GM12892 (cell line): ENCODE measurements around the gene NEK6.

ENCODE experiments used
- DNase-seq: peaks from one replicate; pipeline ENCODE4 v3.0.0; 2011; ENCODE audit not compliant: insufficient read length
- FAIRE-seq: peaks from 2 replicates; lab custom pipeline; 2011; peaks lifted over from hg19 to GRCh38; lab: Jason Lieb, UNC
- POLR2A ChIP-seq: IDR thresholded peaks from 2 replicates; pipeline ENCODE4 v1.6.1; 2011; ENCODE audit warnings: low read depth, low read length, control low read depth
- POLR2AphosphoS5 ChIP-seq: IDR thresholded peaks from 2 replicates; pipeline ENCODE4 v1.6.1; 2011; ENCODE audit warnings: low read depth, low read length, control low read depth
- TAF1 ChIP-seq: IDR thresholded peaks from 2 replicates; pipeline ENCODE4 v1.6.1; 2011; ENCODE audit warnings: low read depth, mild to moderate bottlenecking, control low read depth, low read length, borderline replicate concordance

NEK6 gene

DNA sequence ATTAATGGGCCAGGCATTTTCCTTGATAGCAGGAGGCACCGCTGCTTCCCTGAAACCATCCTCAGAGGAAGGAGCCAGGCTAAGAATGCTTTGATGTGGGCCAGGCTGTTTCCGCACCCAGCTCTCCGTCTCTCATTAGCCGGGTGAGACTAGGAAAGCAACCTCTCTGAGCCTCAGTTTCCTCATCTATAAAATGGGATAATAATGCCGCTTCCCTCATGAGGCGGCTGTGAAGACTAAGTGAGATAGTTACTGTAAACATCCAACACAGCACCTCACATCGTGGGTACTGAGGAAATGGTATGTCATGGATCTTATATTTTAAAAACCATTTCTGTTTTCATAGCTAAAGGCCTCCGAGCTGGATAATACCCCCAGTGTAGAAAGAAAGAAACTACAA, 46.5 kb downstream of the NEK6 start:
- no peak for TF ChIP-seq TAF1
- no peak for TF ChIP-seq POLR2AphosphoS5
- TF ChIP-seq POLR2A: no peak
- DNase-seq (no peak), FAIRE-seq (no peak)

DNA sequence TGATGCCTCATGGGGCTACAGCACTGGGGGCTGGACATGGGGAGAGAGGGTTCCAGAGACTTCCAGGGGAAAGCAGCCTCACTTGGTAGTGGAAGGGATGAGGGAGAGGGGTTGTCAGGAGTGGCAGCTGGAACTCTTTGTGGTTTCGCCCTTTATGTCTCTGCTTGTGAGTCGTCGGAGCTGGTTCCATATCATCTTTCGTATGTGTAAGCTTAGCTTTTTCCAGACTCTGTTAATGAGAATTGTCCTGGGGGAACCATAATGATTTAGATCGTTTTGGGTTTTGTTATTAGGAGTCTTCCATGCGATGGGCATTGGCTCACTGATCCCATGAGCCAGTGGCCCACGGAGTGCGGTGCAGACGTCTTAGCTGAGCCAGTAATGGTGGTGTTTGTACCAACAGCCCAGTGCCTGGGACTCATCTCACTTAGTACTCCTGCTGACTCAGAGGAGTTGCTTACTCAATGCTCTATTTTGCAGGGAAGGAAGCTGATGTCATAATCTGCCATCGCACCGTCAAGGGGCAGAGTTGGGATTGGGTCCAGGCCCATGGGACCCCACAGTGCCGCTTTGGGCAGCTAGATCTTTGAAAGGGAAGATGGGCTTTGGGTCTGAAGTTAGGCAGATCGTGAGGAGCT, 48.5 kb downstream of the NEK6 start:
- TF ChIP-seq POLR2AphosphoS5 (no peak), POLR2A (no peak), TAF1 (no peak)
- DNase-seq: no peak
- FAIRE-seq: no peak

DNA sequence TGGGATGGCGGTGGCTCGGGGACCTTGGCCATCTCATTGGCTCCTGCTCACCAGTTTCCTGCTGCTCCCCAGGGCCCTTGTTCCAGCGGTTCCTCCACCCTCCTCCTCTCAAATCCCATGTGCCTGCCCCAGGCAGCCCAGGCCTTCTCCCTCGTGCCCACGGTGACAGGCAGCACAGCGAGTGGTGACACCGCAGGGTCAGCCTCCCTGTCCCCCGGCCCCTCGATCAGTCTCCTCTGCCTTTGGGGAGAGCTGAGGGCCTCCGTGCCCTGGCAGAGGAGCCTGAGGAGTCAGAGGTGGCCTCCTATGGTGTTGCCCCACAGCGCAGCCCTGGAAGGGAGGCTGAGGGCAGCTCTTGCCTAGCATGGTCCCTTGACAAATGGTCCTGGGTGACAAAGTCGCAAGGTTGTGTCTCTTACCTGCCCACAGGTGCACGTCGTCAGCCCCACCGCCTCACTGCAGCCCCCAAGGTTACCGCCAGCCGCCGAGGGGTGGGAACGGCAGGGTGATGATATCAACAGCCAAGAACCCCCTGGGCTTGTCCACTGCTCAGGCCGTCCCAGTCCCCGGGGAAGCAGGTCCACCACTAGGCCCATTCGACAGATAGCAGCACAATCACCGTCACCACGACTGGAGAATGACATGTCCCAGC, 49.8 kb downstream of the NEK6 start:
- FAIRE-seq (no peak), DNase-seq (no peak)
- TF ChIP-seq POLR2AphosphoS5: no peak

DNA sequence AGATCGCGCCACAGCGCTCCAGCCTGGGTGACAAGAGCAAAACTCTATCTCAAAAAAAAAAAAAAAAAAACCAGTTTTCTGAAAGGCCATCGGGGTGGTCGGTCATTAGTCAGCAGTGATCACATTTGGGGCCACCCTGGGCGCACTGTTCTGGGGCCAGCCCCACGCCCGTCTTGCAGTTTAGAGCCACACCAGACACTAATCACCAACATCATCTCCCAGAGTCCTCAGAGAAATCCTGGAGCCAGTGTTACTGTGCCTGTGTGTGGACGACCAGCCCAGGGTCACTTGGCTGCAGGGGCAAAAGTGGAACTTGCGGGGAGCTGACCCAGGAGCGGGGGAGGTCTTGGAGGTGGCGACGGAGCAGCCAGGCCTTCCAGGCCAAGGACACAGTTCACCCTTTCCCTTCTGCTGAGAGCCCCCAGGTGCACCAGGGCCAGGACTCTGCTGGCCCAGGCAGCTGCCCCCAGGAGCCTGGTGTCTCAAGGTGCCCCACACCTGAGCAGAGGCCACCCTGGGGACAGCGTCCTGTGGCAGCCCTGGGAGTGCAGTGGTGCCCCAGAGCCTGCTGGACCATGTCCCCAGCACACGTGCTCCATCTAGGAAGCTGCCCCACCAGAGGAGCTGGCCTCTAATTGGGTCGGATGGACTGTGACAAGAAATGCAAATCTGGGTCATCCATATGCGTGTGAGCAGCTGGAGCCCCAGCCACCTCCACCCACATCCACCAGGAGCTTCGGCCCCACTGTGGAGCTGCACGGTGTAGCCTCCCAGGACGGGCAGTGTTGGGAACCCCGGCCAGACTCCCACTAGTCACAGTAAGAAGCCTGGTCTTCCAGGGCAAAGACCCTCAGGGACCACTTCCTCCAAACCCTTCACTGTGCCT, 51.1 kb downstream of the NEK6 start:
- TF ChIP-seq POLR2AphosphoS5 (no peak), TAF1 (no peak), POLR2A (no peak)
- no peak for FAIRE-seq
- no peak for DNase-seq

DNA sequence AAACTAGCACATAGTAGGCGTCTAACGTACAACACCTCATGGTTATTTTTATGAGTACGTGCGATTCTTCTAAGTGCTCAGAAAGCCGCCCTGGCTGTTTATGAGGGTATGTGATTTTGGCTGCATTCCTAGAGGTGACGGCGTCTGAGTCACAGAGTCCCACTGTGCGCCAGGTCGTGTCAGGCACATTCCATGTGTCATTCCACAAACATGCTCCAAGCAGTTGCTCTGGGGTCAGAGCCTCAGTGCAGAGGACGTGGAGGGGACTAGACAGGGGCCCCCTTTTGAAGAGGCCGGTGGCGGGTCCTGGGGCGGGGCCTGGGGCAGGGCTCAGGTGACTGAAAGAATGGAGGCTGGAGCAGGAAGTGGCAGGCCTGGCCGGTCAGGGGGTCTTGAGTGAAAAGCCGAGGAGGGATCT, 51.9 kb downstream of the NEK6 start:
- DNase-seq (no peak), FAIRE-seq (no peak)
- TF ChIP-seq POLR2AphosphoS5 (no peak), TAF1 (no peak), POLR2A (no peak)

DNA sequence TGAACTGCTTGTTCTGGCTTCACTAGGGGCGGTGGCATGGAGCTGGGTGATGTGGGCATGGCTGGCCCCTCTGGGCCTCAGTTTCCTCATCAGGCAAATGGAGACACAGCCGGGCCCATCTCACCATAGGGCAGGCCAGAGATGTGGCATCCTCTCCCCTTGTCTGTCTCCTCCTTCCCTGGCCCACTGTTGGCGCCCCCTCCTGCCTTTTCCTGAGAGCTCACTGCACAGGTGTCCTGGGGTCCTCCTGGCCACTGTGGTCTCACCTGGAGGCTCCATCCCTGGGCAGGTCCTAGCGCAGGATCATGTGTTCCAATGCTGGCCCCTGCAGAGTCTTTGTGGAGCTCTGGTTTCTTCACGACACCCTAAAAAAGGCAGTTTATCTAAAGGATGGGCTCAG, 53.5 kb downstream of the NEK6 start:
- FAIRE-seq: no peak
- no peak for DNase-seq
- TF ChIP-seq TAF1: no peak
- no peak for TF ChIP-seq POLR2AphosphoS5
- no peak for TF ChIP-seq POLR2A

DNA sequence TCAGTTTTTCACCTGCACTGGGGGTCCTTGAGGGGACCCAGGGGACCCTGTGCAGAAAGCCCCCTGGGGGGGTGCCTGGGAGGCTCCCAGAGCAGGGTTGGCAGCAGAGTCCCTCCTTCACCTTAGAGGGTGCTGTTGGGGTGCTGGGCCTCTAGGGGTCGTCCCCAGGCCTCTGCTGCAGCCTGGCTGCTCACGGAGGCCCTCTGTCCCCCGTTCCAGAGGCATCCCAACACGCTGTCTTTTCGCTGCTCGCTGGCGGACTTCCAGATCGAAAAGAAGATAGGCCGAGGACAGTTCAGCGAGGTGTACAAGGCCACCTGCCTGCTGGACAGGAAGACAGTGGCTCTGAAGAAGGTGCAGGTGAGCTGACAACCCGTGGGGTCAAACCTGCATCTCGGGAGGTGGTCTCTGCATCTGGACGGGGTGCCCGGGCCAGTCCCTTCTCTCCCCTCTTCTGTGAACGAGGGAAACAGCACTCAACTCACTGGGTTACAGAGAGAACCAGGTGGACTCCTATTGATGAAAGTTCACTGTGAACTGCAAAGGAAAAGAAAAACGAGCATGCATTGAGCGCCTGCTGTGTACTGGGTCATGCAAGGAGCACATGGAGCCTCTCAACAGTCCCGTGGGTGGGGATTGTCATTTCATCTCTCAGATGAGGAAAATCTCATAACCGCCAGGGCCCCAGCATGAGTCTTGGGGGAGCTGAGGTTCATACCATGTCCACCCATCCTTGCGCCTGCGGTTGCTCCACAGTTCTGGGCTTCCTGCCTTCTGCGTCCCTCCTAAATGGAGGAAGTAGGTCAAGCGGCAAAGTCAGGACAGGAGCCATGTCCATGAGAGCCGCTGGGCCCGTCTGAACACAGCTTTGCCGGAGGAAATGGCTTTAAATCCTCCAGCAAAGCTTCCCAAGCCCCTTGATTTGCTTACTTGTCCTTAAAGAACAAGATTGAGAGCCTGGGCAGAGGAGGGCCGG, 54.8 kb downstream of the NEK6 start:
- TF ChIP-seq TAF1 (no peak), POLR2AphosphoS5 (no peak), POLR2A (no peak)
- FAIRE-seq: no peak
- no peak for DNase-seq

DNA sequence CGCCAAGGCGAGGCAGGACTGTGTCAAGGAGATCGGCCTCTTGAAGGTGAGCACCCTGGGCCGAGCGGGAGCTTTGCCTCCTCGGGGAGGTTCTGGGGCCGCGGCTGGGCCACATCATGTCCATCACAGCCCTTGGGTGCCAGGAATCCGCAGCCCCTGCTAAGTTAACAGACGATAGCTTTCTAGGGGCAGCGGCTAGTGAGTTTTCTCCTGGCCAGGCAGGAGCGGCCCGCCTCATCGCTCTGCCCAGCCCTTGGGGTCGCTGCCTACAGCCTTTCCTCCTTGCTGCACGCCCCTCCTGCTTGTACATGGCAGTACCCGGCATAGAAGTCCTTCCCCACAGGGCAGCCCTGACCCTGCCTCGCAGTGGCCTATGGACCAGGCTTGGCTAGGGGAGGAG, 56.2 kb downstream of the NEK6 start:
- TF ChIP-seq POLR2AphosphoS5 (no peak), TAF1 (no peak), POLR2A (no peak)
- DNase-seq: no peak
- FAIRE-seq: no peak

DNA sequence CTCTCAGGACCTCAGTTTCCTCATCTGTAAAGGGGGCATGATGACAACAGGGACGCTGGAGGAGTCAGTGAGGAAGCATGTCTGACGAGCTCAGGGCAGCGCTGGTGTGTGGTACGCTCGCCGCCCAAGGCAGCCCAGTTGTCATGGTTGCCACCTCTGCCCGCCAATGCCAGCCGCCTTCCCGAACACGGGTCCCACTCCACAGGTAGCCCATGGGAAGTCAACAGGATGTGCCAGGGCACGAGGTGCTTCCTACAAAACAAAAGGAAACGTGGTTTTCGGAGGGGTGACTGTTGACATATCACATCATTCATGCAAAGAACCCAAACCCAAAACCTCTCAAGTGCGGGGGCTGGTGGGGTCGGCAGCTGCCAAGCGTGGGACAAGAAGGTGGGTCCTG, 58.1 kb downstream of the NEK6 start:
- no peak for DNase-seq
- TF ChIP-seq TAF1 (no peak), POLR2A (no peak), POLR2AphosphoS5 (no peak)
- FAIRE-seq: no peak

DNA sequence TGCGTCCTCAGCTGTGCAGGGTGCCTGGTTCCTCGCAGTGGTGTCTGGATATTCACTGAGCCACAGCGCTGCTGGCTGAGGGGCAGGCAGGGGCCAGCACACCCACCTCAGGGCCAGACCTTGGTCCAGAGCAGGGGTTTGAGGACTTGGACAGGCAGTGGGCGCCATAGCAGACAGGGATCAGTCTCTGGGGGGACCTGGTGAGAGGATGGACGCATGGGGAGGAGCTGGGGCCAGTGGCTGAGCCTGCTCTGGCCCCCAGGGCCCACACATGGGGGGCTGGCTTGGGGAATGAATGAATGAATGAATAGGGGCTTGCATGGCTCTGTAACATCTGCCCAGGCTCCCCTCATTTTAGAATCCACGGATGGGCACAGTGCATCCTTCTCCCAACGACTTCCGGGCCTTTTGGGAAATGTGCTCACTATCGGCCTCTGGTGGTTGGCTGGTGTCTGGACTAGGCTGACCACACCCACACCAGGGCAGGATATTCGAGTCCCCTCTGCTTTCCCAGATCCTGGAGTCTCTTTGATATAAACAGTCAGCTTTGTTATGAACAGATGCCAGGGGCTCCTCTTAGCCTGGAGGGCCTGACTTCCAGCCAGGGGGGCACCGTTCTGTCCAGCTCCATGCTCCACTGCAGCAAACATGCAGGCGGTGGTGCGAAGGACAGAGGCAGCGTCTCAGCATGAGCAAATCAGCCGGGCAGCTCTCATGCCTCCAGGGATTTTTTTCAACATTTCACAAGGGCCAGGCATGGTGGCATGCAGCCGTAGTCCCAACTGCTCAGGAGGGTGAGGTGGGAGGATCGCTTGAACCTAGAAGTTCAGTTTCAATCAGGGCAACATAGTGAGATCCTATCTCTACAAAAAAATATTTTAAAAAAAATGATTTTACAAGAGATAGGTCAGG, 62.6 kb downstream of the NEK6 start:
- peak; percentile 27 for FAIRE-seq
- no peak for TF ChIP-seq POLR2AphosphoS5
- TF ChIP-seq TAF1: no peak
- no peak for TF ChIP-seq POLR2A
- peak; percentile 62 for DNase-seq
